IPS-11a (cell line): ENCODE measurements around the gene VCX2.
"Not testable (repeated sequence)": the region's sequence is repeated elsewhere in the genome, so short reads cannot be mapped to it uniquely, and the experiment has no call there.

Source experiments
- H3K4me3 ChIP-seq: one replicate; pipeline ENCODE4 v1.5.1; 2013; ENCODE audit warnings: low read depth, low read length, control low read depth

VCX2 gene

DNA sequence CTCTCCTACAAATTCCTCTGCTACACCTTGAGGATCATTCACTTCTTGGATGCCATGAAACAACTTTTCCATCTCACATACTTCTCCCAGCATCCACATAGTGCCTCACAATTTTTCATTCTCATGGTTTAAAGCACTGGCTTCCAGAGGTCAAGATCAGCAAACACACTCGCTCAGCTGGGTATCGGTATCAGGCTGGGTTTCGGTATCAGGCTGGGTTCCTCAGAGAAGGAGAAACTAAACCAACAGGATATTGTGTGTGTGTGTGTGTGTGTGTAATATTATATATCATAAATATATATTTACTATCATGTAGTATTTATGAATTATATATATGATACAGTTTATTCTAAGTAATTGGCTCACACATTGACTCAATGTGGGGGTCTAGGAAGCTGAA is at the start of gene VCX2:
VCX2 (minus strand) TSS at position 99 of the 400 bp plus-strand sequence. CDS start 624 bp downstream, outside the sequence.
- H3K4me3 ChIP-seq: not testable (repeated sequence)

DNA sequence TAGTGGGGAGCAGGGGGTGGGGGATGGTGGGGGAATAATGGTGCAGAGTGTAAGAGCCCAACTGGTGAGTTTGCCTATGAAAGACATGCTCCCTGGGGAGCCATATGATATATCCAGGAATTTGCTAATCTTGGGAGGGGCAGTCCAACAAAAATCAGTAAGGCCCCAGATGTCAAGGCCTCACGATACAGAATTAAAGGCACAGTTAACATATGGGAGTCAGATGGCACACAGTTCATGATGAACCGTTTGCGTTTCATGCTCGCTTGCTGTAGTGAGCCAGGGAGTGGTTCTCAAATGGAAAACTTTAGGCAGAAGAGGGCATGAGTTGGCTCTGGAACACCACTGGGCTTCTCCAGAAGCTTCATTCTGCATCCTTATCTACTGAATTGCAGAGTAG is 33.9 kb upstream of the VCX2 start:
- H3K4me3 ChIP-seq: no peak overlapping the region

DNA sequence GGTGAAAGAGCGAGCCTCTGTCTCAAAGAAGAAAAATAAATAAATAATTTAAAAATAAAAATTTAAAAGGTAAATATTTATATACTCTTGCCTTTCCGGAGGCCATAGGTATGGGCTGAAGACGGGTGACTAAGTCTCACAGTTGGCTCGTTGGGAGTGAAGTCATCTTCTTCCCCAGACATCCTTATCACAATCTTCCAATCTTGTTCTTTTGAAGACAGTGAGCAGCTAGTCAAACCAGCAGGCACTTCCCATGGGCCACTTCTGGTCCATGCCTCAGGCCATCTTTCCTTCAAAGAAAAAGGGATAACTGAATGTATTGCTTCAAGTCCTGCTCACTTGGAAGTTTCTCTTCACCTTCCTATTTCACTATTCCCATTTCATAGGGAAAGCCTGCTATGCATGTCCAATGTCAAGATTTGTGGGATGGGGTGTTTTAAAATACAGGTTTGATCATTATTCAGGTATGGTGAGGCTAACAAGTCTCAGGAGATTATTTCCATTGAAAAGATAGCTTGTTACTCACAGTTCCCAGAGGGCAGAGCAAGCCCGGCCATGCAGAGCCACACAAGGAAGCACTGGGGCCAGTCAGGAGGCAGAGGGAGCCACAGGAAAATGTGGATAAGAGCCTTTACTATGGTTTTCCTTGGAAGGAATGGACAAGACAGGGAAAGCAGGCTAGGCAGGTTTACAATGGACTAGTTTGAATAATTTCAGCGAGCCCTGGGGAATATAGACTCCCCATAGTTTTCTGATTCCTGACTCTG is 33.3 kb upstream of the VCX2 start:
- no peak overlapping the region for H3K4me3 ChIP-seq

DNA sequence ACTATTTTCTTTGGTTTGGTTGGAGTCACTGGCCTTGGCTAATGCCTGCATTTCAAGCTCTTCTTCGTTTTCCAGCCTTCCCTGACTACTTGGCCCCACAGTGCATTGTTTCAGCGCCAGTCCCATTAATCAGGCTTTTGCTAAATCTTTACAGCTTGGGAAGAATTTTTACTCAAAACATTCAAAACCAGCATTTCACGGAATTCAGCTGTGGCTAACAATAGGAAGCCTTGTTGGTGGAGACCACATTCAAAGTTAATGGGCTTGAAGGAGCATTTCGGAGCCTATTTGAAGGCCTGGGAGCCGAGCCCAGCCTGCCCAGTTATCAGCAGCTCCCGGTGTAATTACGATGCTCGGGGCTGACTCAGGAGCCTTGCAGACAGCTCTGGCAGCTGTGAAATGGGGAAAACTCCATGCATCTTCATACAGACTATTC is 30.8 kb upstream of the VCX2 start:
- H3K4me3 ChIP-seq: no peak overlapping the region

DNA sequence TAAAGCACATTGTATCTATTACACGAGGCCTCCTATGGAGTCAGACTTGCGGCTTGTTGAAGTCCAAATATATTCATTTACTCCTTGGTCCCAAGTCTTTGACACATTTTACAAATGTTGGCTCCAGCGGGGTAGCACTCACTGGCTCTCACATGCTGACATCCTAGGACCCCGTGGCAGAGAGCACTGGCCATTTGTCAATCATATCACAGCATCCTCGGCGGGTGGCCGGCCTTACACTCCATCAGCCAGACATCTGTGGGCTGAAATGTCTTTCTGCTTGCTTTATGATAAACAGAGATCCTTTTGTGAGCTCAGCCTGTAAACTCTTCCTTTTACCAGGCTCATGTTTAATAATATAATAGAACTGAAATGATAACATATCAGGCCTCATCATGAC is 25.7 kb upstream of the VCX2 start:
- no peak overlapping the region for H3K4me3 ChIP-seq

DNA sequence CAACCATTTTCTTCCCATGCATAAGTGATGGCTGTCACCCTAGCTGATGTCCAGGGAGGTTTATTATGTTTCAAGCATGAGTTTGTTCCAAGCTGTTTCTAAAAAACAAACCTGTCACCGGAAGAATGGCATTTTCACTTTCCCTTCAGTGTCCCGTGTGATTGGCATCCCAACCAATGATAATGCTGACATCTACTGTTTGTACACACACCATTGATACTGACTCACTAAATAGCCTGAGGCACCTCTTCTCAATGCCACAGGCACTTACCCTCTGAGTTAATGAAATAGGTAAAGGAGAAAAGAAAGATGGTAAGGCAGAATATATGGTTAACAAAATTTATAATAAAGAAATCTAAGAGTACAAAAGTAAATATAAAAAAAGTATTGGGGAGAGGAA is 23.1 kb upstream of the VCX2 start:
- no peak overlapping the region for H3K4me3 ChIP-seq

DNA sequence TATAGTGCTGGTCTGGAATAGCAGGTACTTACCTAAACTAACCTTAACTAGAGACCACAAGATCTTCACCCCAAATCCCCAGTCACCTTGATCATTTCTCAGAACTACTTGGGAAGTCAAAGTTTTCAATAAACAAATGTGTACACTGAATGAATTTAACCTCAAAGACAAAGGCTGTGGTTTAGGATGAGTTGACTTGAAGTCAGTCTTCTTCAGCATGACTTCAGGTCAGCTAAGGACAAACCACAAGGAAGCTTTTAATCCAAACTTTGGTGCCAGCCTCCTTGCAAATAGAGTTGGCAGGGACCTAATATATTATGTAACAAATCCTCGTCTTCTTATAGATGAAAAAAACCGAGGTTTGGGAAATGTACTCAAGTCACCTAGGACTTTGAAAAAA is 21.2 kb upstream of the VCX2 start:
- no peak overlapping the region for H3K4me3 ChIP-seq

DNA sequence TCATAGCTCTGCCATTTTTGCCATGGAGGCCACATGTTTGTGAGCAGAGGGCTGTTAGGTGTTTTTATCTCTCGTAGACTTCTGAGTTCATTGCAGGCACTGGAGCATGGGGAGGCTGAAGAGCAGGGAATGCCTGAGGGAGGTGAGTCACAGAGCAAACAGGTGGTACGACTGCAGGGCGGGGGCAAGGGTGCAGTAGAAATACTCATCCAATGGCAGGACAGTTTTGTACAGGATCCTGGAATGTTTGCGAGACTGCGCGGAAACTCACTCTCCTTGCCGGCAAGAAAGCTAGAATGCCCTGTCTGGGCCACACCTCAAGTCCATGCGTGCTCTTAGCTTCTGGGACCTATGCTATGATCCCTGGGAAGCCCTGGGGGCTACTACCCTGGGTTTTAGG is 20.0 kb upstream of the VCX2 start:
- no peak overlapping the region for H3K4me3 ChIP-seq

DNA sequence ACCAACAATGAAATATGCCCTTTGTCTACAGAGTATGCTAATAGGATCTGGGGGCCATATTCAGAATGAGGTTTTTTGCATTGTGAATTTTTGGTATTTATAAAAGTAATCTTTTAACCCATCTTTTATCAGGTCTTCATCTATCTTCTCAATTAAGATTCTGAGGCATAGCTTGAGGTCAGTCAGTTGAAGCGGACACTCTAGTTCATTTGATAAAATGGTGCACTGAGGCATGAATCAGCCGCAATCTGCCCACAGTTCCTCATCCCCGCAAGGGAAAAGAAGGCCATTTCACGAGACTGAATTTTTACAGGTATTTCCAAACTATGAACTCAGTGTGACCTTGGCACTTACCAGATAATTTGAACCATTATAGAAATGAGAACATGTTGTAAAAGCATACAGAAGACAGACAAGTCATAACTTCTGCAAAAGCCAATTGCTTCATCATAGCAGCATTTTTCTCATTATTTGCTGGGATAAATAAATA is 19.3 kb upstream of the VCX2 start:
- H3K4me3 ChIP-seq: no peak overlapping the region

DNA sequence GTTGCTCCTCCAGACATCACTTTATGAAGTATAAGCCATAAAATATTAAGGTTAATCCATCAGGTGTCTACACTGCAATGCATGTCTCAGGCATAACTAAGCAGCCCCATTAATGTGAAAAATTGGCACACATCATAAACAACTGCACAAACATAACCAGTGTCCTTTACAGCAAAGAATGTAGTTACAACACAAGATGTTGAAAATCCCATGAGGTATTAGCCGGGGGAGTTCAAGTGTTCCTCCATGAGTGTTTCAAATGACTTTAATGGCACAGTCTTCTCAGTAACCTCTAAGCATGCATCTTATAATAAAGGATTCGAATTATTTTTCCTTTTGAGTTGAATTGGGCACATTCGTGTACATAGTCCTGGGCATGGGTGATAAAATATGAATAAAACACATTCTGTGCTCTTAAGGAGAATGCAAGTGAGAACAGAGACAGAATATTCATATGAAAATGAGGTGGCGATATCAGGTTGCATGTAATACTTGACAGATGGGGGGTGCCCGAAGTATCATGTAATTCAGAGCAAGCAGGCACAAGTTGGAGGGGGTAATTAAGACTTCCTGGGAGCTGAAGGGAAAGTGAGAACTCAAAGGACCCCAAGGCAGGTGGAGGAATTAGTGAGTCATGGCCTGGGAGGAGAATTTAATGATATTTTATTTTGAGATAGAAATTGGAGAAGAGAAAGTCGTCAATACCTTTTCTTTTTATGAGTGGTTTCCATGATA is 18.2 kb upstream of the VCX2 start:
- no peak overlapping the region for H3K4me3 ChIP-seq

DNA sequence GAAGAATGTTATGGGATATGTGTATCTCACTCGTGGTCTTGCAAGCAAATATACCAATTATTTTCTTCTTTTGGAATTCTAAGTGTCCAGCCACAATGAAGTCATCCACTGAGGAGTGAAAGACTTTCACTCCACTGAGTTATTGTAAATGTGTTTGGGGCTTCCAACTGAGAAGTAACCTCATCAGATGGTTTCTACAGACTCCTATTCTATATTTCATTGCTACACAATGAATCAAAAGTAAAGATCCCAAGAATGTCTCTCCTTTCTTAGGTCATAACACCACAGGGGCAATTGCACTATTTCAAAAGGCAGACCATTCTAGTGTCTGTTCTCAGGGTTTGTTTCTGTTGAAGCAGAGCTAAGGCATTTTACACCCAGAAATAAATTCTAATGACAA is 12.3 kb upstream of the VCX2 start:
- H3K4me3 ChIP-seq: no peak overlapping the region

DNA sequence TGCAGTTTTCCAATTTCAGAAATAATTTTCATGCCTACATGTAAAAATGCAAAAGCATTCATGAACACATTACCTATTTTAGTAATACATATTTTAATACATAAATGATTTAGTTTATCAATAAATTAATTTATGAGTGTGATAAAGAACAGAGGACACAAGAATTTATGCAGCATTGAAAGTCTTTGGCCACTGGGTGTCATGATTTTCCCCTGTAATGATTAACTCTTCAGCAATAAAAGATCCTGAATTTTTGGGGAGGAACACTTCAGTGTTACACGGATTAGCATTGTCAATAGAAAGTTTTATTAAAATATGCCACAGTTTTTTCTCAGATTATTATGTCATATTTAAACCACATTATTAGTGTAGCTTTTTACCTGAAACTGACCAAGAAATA is 8.6 kb upstream of the VCX2 start:
- H3K4me3 ChIP-seq: no peak overlapping the region

DNA sequence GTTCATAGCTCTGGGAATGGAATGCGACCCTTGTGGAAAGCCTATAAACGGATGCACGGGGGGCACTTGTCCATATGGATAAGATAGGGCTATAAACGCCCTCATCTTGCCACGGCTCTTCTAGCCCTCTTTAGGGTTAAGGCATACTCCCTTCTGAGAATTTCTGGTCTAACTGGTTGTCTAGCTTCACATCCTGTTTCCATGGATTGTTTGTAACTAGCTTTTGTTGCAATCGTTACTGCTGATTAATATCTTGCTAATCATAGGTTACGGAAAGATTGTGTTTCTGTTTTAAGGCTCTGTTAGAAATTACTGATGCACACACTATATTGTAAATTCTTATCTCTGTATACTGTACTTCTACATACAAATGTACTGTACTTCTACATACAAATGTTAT is 17.1 kb downstream of the VCX2 start:
- H3K4me3 ChIP-seq: not testable (repeated sequence)

DNA sequence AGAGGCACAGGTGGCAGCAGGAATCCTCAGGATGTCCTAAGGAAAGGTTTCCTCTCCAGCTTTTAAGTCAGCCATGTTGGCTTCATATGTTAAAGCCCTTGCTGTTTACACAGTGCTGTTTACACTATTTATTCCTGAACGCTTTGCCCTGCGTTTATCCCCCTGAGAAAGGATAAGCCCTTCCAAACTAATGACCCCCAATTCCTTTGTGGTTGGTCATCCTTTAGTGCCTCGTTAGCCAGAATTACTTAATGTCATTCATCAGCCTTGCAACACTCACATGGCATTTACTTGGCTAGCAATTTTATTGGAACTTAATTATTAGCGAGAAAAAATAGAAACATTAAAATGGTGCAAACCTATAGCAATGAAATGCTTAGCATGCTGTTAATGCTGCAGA is 23.8 kb downstream of the VCX2 start:
- H3K4me3 ChIP-seq: no peak overlapping the region

DNA sequence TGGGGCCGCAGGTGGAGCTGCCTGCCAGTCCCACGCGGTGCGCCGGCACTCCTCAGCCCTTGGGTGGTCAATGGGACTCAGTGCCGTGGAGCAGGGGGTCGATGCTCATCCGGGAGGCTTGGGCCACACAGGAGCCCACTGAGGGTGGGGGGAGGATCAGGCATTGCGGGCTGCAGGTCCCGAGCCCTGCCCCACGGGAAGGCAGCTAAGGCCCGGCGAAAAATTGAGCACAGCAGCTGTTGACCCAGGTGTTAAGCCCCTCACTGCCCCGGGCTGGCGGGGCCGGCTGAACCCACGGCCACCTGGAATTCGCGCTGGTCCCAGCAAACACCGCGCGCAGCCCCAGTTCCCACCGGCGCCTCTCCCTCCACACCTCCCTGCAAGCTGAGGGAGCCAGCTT is 26.1 kb downstream of the VCX2 start:
- no peak overlapping the region for H3K4me3 ChIP-seq

DNA sequence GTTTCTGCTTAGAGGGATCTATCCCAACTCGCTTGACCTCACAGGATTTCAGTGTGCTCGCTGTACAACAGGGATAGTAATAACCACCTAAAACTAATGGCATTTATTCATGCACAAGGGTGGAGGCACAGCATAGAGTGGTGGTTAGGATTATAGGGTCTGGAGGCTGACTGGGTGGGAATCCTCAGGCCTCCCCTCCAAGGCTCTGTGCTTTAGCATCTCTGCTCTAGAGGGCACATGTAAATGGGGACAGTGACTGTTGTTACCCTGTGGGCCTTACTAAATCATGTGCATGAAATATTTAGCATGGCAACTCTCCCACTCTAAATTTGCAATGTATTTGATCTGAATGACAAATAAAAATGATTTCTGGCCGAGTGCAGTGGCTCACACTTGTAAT is 29.2 kb downstream of the VCX2 start:
- H3K4me3 ChIP-seq: no peak overlapping the region

DNA sequence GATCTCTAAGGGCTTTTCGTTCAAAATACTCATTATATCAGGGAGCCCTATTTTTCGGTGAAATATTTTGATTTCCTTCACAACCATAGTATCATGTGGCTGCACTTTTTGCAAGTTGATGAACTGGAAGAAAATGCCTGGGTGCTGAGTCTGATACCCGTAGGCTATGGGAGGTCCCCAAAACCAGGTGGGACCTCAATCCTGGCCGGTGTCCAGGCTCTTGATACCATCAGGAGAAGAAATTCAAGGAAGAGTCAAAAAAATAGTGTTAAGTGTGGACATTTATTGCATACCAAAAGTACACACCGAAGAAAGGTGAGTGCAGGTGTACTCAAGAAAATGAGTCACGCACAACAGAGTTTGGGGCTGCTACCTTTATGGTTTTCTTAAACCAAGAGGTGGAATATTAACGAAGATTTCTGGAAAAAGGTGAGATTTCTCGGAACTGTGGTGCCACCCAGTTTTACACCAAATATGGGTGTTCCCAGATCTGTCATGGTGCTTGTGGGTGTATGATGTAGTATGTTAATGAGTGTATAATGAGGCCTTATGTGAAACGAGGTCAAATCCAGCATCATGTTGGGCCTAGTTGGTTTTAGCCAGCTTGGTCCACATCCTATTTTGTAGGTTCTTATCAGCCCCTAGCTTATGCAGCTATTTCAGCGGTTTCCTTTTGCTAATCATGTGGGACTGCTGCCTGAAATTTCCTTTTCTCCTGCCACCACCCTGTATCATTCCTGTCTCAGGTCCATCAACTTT is 29.9 kb downstream of the VCX2 start:
- no peak overlapping the region for H3K4me3 ChIP-seq

DNA sequence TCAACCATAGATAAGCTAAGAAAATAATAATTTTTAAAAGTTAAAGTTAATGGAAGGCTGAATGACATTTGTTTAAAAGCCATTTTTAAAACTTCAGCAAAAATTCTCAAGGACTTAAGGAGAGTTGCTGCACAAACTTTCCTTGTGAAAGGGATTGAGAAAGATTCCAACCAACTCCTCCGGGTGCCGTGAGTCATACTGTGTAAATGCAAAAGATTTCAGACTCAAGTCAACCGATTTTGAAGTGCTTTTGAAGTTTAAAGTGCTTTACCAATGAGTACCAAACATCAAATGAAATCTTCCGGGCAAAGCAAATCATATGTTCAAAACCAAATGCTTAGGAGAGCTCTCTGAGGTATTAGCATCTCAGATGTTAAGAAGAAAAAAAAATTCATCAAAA is 31.4 kb downstream of the VCX2 start:
- H3K4me3 ChIP-seq: no peak overlapping the region

DNA sequence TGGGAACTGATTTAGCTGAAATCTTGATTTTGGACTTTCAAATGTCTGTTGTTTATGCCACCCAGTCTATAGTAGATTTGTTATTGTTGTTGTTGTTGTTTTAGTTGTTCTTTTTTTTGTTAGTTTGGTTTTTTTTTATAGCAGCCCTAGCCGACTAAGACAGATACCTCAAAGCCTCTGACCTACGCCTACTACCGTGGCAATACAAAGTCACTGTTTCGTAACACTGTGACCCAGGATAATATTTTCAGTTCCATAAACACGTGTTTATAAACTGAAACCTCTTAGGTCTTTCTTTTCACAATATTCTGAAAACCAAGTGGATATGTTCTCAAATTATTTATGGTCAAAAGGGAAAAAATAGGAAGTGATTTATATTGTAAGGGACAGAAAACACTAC is 32.8 kb downstream of the VCX2 start:
- H3K4me3 ChIP-seq: no peak overlapping the region

DNA sequence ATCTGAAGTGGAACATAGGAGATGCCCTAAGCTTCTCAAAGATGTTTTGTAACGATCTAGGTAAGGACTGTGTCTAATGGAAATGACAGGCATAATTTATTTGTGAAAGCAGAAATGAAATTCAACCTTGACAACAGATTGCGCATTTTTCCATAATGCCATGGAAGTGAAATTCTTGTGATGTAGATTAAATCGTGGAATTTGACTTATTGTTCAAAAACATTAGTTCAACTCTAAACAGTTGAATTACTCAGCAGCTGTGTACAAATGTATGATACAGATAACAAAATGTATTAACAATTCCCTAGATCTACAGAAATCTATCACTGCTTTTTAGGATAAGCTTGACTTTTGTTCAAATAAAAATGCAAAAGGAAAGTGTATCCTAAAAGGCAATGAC is 44.4 kb downstream of the VCX2 start:
- H3K4me3 ChIP-seq: no peak overlapping the region

DNA sequence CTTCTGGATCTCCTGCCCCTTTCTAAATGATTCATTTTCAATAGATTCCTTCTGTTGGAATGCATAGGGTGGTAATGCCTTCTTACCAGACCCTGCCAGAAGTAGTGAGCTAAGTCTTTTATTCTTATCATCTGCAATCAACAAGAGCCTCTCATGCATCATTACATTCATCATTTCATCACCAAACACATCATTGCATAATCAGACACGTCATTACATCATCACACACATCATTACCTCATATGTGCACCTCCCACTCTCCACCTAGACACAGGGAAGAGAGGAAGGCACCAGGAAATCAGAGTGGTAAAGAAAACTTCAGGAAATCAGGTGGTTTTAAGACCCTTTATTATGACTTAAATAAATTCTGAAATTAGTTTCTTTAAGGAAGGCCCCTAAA is 45.0 kb downstream of the VCX2 start:
- no peak overlapping the region for H3K4me3 ChIP-seq

DNA sequence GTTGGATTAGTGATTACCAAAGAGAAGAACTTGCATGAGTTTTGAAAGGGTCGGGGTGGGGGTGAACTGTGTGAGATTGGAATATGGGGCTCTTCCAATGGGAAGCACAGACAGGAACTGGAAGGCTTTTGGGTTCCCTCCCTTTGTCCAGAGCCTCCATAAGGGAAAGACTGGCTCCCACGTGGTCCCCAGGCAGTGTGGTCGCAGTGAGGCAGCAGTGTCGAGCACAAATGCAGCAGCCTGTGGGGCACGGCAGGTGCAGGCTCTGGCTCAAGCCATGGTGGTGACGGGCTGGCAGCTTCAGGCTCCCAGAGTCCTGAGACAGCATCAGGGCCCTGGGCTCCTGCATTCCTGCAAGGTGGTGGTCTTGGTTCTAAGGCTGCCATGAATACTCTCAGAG is 45.5 kb downstream of the VCX2 start:
- no peak overlapping the region for H3K4me3 ChIP-seq
